Peyer's patch (tissue), 4 donors: Measurements from ENCODE around the gene CD99.

ENCODE experiments used
- POLR2A ChIP-seq, 2 donors: fragments of 450-650 bp; IDR thresholded peaks; one replicate each; pipeline ENCODE4 v1.5.1; 2017; ENCODE audit warnings: antibody characterized with exemption in 2 of 2, mild to moderate bottlenecking in 2 of 2, moderate library complexity in 2 of 2
- TF ChIP-seq, protein P1 (sequence below), 6 experiments: fragments of 450-650 bp in 4 of 6; fragments of 200-600 bp in 2 of 6; sonication (generic) in 1 of 6; IDR thresholded peaks; one replicate each; pipeline ENCODE4 v1.5.1; 2017 to 2019; ENCODE audit warnings: antibody characterized with exemption in 6 of 6, mild to moderate bottlenecking in 3 of 6, moderate library complexity in 1 of 6

DNA sequence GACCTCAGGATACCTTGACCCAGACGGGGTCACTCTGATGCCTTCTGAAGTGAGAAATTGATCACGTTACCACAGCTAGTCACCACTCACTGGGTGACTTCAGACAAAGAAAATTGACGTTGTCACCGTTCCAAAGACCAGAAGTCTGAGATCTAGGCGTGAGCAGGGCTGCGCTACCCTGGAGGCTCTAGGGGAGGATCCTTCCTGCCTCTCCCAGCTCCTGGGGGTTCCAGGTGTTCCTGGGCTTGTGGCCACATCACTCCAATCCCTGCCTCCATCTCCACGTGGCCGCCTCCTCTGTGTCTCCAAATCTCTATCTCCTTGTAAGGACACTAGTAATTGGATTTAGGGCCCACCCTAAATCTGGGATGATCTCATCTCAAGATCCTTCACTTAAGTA lies 48.9 kb upstream of the CD99 start:
- TF ChIP-seq, protein P1, sequence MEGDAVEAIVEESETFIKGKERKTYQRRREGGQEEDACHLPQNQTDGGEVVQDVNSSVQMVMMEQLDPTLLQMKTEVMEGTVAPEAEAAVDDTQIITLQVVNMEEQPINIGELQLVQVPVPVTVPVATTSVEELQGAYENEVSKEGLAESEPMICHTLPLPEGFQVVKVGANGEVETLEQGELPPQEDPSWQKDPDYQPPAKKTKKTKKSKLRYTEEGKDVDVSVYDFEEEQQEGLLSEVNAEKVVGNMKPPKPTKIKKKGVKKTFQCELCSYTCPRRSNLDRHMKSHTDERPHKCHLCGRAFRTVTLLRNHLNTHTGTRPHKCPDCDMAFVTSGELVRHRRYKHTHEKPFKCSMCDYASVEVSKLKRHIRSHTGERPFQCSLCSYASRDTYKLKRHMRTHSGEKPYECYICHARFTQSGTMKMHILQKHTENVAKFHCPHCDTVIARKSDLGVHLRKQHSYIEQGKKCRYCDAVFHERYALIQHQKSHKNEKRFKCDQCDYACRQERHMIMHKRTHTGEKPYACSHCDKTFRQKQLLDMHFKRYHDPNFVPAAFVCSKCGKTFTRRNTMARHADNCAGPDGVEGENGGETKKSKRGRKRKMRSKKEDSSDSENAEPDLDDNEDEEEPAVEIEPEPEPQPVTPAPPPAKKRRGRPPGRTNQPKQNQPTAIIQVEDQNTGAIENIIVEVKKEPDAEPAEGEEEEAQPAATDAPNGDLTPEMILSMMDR (IDR thresholded peaks at IDR 0.05) = no peak
- no peak for TF ChIP-seq POLR2A (IDR thresholded peaks at IDR 0.05)
